Effector memory CD4-positive, alpha-beta T cell (primary cell): ENCODE data around the gene RCL1.

Source experiments
- DNase-seq, 3 donors: peaks; one replicate each; pipeline ENCODE4 v3.0.0-alpha.2; 2020
- H3K27ac ChIP-seq: 2 replicates; pipeline ENCODE4 v1.7.0; 2013; ENCODE audit warnings: mild to moderate bottlenecking, low read length, moderate library complexity; ENCODE audit not compliant: insufficient read depth, poor library complexity, severe bottlenecking
- H3K27me3 ChIP-seq: replicated peaks from 2 replicates; pipeline ENCODE4 v1.7.0; 2013; ENCODE audit warnings: mild to moderate bottlenecking, low read length; ENCODE audit not compliant: insufficient read depth, control insufficient read depth, poor library complexity, severe bottlenecking
- H3K36me3 ChIP-seq: 2 replicates; pipeline ENCODE4 v1.7.0; 2013; ENCODE audit warnings: mild to moderate bottlenecking, low read length, moderate library complexity; ENCODE audit not compliant: control insufficient read depth, insufficient read depth
- H3K4me1 ChIP-seq: 2 replicates; pipeline ENCODE4 v1.7.0; 2013; ENCODE audit warnings: low read length, mild to moderate bottlenecking; ENCODE audit not compliant: control insufficient read depth, insufficient read depth, poor library complexity, severe bottlenecking
- H3K4me3 ChIP-seq: 2 replicates; pipeline ENCODE4 v1.7.0; 2013; ENCODE audit warnings: low read length, low read depth, mild to moderate bottlenecking; ENCODE audit not compliant: insufficient read depth, poor library complexity, severe bottlenecking
- H3K9me3 ChIP-seq: 2 replicates; pipeline ENCODE4 v1.7.0; 2013; ENCODE audit warnings: mild to moderate bottlenecking, low read length, moderate library complexity; ENCODE audit not compliant: control insufficient read depth

Gene RCL1

GRCh38 chr9:4838189-4838546 is 45.4 kb downstream of the RCL1 start:
- H3K9me3 ChIP-seq: no peaks in the 10 kb centered on the region
- H3K4me1 ChIP-seq: no peaks in the 10 kb centered on the region
- H3K27me3 ChIP-seq: no peaks in the 10 kb centered on the region
- H3K27ac ChIP-seq: no peak overlapping the region
- no peak for DNase-seq
- H3K4me3 ChIP-seq: no peak overlapping the region
- H3K36me3 ChIP-seq: peaks cover 4% of the 10 kb centered on the region

GRCh38 chr9:4839470-4839912 is 46.7 kb downstream of the RCL1 start:
- DNase-seq: no peak
- no peaks in the 10 kb centered on the region for H3K27me3 ChIP-seq
- no peaks in the 10 kb centered on the region for H3K4me1 ChIP-seq
- H3K9me3 ChIP-seq: no peaks in the 10 kb centered on the region
- no peak overlapping the region for H3K4me3 ChIP-seq
- H3K27ac ChIP-seq: no peak overlapping the region
- peaks cover 4% of the 10 kb centered on the region for H3K36me3 ChIP-seq

DNA sequence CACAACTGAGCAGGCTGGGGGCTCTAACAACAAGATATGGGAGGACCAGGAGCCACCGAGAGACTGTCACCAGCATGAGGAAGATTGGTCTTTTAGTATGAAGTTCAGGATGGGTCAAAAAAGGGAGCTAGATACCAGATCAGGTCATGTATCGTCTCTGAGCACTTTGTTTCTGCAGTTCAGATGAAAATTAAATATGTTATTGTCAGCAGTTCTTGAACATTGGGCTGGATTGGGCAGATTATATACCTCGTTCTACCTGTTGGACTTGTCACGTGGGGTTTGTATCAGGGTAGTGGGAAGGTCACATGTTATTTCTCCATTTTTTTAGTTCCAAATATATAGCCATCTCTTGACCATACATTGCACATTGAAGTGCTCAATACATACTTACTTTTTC is 47.3 kb downstream of the RCL1 start:
- Histone ChIP-seq H3K4me1 (no peaks in the 10 kb centered on the region), H3K9me3 (no peaks in the 10 kb centered on the region), H3K36me3 (peaks cover 7% of the 10 kb centered on the region)

GRCh38 chr9:4842213-4842612 is 49.5 kb downstream of the RCL1 start:
- no peak overlapping the region for H3K27ac ChIP-seq
- H3K9me3 ChIP-seq: no peaks in the 10 kb centered on the region
- no peak for DNase-seq
- H3K36me3 ChIP-seq: peaks cover 15% of the 10 kb centered on the region
- H3K27me3 ChIP-seq: no peaks in the 10 kb centered on the region
- H3K4me1 ChIP-seq: no peaks in the 10 kb centered on the region
- H3K4me3 ChIP-seq: no peak overlapping the region

More for the DNA sequence above, 47.3 kb downstream of the RCL1 start:
- no peak overlapping the region for H3K4me3 ChIP-seq
- no peaks in the 10 kb centered on the region for H3K27me3 ChIP-seq
- H3K27ac ChIP-seq: no peak overlapping the region
- DNase-seq: no peak

DNA sequence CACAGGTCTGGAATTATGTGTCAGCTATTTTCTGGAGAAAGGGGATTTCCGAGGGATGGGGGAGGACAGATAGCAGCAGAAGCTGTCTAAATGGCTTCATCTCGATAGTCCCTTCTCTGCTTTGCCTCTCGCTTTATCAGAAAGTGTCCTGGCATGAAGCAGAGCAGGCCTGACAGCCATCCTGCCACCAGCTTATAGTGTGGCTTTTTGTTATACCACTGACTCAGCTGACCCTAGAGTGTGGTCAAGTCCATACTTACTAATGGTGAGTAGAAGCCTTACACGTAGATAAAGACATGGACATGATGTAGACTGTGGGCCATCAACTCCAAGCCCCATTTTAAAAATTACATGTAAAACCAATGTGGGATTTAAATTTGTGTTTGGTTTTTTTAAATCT is 50.0 kb downstream of the RCL1 start:
- no peaks in the 10 kb centered on the region for H3K27me3 ChIP-seq
- no peaks in the 10 kb centered on the region for H3K9me3 ChIP-seq
- H3K36me3 ChIP-seq: peaks cover 15% of the 10 kb centered on the region
- H3K27ac ChIP-seq: no peak overlapping the region
- no peak overlapping the region for H3K4me3 ChIP-seq
- H3K4me1 ChIP-seq: no peaks in the 10 kb centered on the region
- DNase-seq: no peak

DNA sequence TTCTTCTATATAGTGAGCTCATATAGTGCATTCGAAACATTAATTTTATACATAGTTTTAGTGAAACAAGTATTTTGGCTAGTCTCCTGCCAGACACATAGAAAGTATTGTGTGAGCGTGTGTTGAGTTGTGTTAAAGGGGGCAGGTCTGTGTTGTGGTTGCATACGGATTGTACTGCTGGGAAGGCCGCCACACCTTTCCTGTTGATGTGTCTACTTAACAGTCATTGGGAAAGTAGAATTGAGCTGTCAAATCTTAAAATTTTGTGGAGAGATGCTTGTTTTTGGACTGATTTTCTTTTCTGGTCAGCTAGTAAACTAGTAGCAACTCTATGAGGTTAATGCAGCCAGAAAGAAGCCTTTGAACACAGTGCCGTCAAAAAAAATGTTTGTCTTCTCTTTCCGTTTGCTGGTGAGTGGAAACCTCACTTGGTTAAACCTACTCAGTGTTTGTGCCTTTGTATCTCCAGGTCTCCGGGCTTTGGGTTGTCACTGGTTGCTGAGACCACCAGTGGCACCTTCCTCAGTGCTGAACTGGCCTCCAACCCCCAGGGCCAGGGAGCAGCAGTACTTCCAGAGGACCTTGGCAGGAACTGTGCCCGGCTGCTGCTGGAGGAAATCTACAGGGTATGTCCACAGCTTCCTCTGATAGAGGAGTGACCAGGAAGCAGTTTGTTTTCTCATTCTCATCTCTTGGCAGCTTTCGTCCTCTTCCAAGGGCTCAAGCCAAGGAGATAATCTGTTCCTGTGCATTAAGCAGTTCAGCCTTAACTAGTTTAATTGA is 51.5 kb downstream of the RCL1 start:
- Histone ChIP-seq H3K4me3 (no peak overlapping the region), H3K27ac (no peak overlapping the region), H3K9me3 (no peaks in the 10 kb centered on the region), H3K36me3 (peaks cover 15% of the 10 kb centered on the region), H3K27me3 (no peaks in the 10 kb centered on the region), H3K4me1 (no peaks in the 10 kb centered on the region)
- DNase-seq: no peak

DNA sequence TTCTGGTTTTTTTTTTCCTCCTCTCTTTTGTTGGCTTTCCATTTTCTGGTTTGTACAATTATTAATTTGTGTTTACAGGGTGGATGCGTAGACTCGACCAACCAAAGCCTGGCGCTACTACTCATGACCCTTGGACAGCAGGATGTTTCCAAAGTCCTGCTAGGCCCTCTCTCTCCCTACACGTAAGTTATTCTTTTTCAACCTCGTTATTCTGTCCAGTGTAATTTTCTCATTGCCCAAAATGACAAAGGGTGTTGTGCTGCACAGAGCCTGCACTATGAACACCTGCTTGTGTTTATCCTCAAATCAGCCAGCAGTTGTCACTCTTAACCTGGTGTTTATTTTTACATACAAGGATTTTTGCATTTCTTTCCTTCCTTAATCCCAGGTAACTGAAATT is 56.6 kb downstream of the RCL1 start:
- H3K9me3 ChIP-seq: no peaks in the 10 kb centered on the region
- no peak overlapping the region for H3K27ac ChIP-seq
- no peak overlapping the region for H3K4me3 ChIP-seq
- H3K36me3 ChIP-seq: peaks cover 31% of the 10 kb centered on the region
- DNase-seq: no peak
- no peaks in the 10 kb centered on the region for H3K4me1 ChIP-seq
- H3K27me3 ChIP-seq: no peaks in the 10 kb centered on the region

- Histone ChIP-seq H3K27ac (no peak overlapping the region), H3K36me3 (peaks cover 21% of the 10 kb centered on the region), H3K9me3 (no peaks in the 10 kb centered on the region), H3K4me3 (no peak overlapping the region), H3K27me3 (no peaks in the 10 kb centered on the region), H3K4me1 (no peaks in the 10 kb centered on the region)
- DNase-seq: no peak
These were observed 58.0 kb downstream of the RCL1 start for GRCh38 chr9:4850603-4851310.

- Histone ChIP-seq H3K27ac (no peak overlapping the region), H3K27me3 (no peaks in the 10 kb centered on the region), H3K4me3 (no peak overlapping the region), H3K9me3 (no peaks in the 10 kb centered on the region), H3K4me1 (no peaks in the 10 kb centered on the region), H3K36me3 (peaks cover 20% of the 10 kb centered on the region)
- DNase-seq: no peak
These were observed 59.7 kb downstream of the RCL1 start for GRCh38 chr9:4852419-4852818.

DNA sequence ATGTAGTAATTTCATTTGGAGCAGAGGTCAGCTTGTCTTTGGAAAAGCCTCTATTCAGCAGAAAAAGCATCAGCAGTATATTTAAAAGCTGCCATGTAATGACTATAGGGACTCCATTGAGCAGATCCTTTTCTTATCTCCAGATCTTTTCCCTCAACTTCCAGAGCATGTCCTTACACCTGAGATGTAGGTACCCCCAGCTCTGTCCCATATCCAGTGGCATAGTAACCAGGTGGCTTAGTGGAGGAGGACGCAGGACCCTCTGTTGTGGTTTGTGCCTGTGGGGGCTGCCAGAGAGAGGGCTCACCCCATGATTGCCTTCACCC is 61.5 kb downstream of the RCL1 start:
- Histone ChIP-seq H3K27me3 (no peaks in the 10 kb centered on the region), H3K9me3 (no peaks in the 10 kb centered on the region), H3K27ac (no peak overlapping the region), H3K36me3 (peaks cover 24% of the 10 kb centered on the region), H3K4me1 (no peaks in the 10 kb centered on the region), H3K4me3 (no peak overlapping the region)
- no peak for DNase-seq
